HCT116 (cell line): ENCODE measurements around the gene SORCS2. TPM values are rescaled to one million over a fixed set of nuclear protein-coding genes. Genes with fewer than 3 reads are reported as not detected.

Source experiments
- ATAC-seq: fragments of 200-7000 bp; cut with Tn5 transposase; 2 replicates; pipeline ENCODE4 v1.9.1; 2020; ENCODE audit warnings: mild to moderate bottlenecking, moderate library complexity
- BruUV-seq: library from RNA; stranded (reverse); fragments of 400-500 nt; replicated peaks from 2 replicates; lab custom pipeline; 2021; lab: Mats Ljungman, UMichigan
- CTCF ChIA-PET: fragments of 300-600 bp; sonication (Branson Sonifier 250); formaldehyde crosslinking; loops from one replicate; lab custom pipeline; 2021; ENCODE audit warnings: antibody characterized with exemption; lab: Charles Lee
- POLR2A ChIA-PET: fragments of 300-600, 350-600 bp; sonication (Branson Sonifier 250); formaldehyde crosslinking; loops from one replicate; lab custom pipeline; 2021; ENCODE audit warnings: antibody characterized with exemption; lab: Charles Lee
- RAD21 ChIA-PET, 2 experiments: fragments of 300-600 bp; sonication (Branson Sonifier 250); formaldehyde crosslinking; loops; one replicate each; lab custom pipeline; 2023; ENCODE audit warnings: low total read pairs in 2 of 2; ENCODE audit not compliant: uncharacterized antibody in 2 of 2, unreplicated experiment in 2 of 2, low non-redundant PET in 1 of 2; lab: Charles Lee
- DNase-seq: peaks from one replicate; pipeline ENCODE4 v3.0.0-alpha.2; 2010; ENCODE audit warnings: low read depth, low spot score
- H2AFZ ChIP-seq: fragments of 200-600 bp; shearing (Covaris generic), sonication (generic); 2 replicates; pipeline ENCODE4 v1.6.1; 2017; ENCODE audit warnings: low read depth, mixed run types, mixed read lengths, antibody characterized with exemption, low read length; ENCODE audit not compliant: poor library complexity, severe bottlenecking
- H3K27ac ChIP-seq: 2 replicates; pipeline ENCODE4 v1.5.1; 2012; ENCODE audit warnings: low read depth, low read length
- H3K27me3 ChIP-seq: fragments of 200-600 bp; sonication (generic); 2 replicates; pipeline ENCODE4 v1.6.1; 2016; ENCODE audit warnings: mixed run types, low read length, mixed read lengths; ENCODE audit not compliant: insufficient read depth
- H3K36me3 ChIP-seq, 2 experiments: fragments of 200-500 bp in 1 of 2; fragments of 200-600 bp in 1 of 2; sonication (Bioruptor generic) in 1 of 2; sonication (generic) in 1 of 2; 2 replicates each; pipeline versions ENCODE4 v1.5.1 to v1.6.1; 2014 to 2016; ENCODE audit warnings: low read length in 2 of 2, inconsistent platforms in 1 of 2, mixed read lengths in 1 of 2, mixed run types in 1 of 2; ENCODE audit not compliant: insufficient read depth in 2 of 2, control insufficient read depth in 1 of 2
- H3K4me1 ChIP-seq, 2 experiments: fragments of 200-600 bp in 1 of 2; sonication (generic) in 1 of 2; 2 replicates each; pipeline versions ENCODE4 v1.5.1 to v1.6.1; 2012 to 2017; ENCODE audit warnings: low read length in 2 of 2, inconsistent platforms in 1 of 2, mild to moderate bottlenecking in 1 of 2, mixed read lengths in 1 of 2, mixed run types in 1 of 2, moderate library complexity in 1 of 2; ENCODE audit not compliant: insufficient read depth in 2 of 2, control insufficient read depth in 1 of 2
- H3K4me2 ChIP-seq: fragments of 200-600 bp; sonication (generic); 2 replicates; pipeline ENCODE4 v1.6.1; 2017; ENCODE audit warnings: mixed run types, low read length, mixed read lengths
- H3K4me3 ChIP-seq, 2 experiments: fragments of 200-600 bp in 1 of 2; sonication (generic) in 1 of 2; replicated peaks in 1 of 2; 2 replicates each; pipeline ENCODE4 v1.5.1; 2011 to 2016; ENCODE audit warnings: low read length in 2 of 2, control low read depth in 1 of 2, low read depth in 1 of 2, mild to moderate bottlenecking in 1 of 2, mixed read lengths in 1 of 2, mixed run types in 1 of 2
- H3K79me2 ChIP-seq: fragments of 200-600 bp; sonication (generic); 2 replicates; pipeline ENCODE4 v1.6.1; 2017; ENCODE audit warnings: mild to moderate bottlenecking, mixed run types, low read length, moderate library complexity, mixed read lengths; ENCODE audit not compliant: insufficient read depth
- H3K9ac ChIP-seq: fragments of 200-600 bp; sonication (generic); 2 replicates; pipeline ENCODE4 v1.6.1; 2016; ENCODE audit warnings: low read length, mixed read lengths
- H3K9me2 ChIP-seq: fragments of 200-600 bp; sonication (generic), shearing (Covaris generic); 2 replicates; pipeline ENCODE4 v1.6.1; 2017; ENCODE audit warnings: mixed run types, mild to moderate bottlenecking, moderate library complexity; ENCODE audit not compliant: insufficient read depth
- H3K9me3 ChIP-seq, 2 experiments: fragments of 200-500 bp in 1 of 2; fragments of 200-600 bp in 1 of 2; sonication (Bioruptor generic) in 1 of 2; sonication (generic) in 1 of 2; 2 replicates each; pipeline ENCODE4 v1.6.1; 2014 to 2017; ENCODE audit warnings: low read length in 2 of 2, mixed read lengths in 2 of 2, inconsistent platforms in 1 of 2, low read depth in 1 of 2, mild to moderate bottlenecking in 1 of 2, mixed run types in 1 of 2, moderate library complexity in 1 of 2; ENCODE audit not compliant: control insufficient read depth in 1 of 2, insufficient read depth in 1 of 2
- H4K20me1 ChIP-seq: fragments of 200-600 bp; sonication (generic), shearing (Covaris generic); 2 replicates; pipeline ENCODE4 v1.6.1; 2017; ENCODE audit warnings: mixed run types, mild to moderate bottlenecking, moderate library complexity; ENCODE audit not compliant: insufficient read depth
- CBX3 ChIP-seq: IDR thresholded peaks from 2 replicates; pipeline ENCODE4 v1.6.1; 2012; ENCODE audit warnings: low read depth
- EGR1 ChIP-seq: IDR thresholded peaks from 2 replicates; pipeline ENCODE4 v1.6.1; 2012; ENCODE audit warnings: low read depth
- EZH2phosphoT487 ChIP-seq: fragments of 200-600 bp; IDR thresholded peaks from 2 replicates; pipeline ENCODE4 v1.6.1; 2018; ENCODE audit warnings: antibody characterized with exemption, borderline replicate concordance
- POLR2A ChIP-seq: IDR thresholded peaks from 2 replicates; pipeline ENCODE4 v1.7.0; 2011; ENCODE audit warnings: borderline replicate concordance; ENCODE audit not compliant: insufficient read depth, insufficient read length; ENCODE audit errors: extremely low read depth
- POLR2AphosphoS5 ChIP-seq: IDR thresholded peaks from 2 replicates; pipeline ENCODE4 v1.6.1; 2011; ENCODE audit warnings: mild to moderate bottlenecking, low read depth, low read length, moderate library complexity
- SIN3A ChIP-seq: IDR thresholded peaks from 2 replicates; pipeline ENCODE4 v1.6.1; 2012; ENCODE audit warnings: low read depth
- SP1 ChIP-seq: IDR thresholded peaks from 2 replicates; pipeline ENCODE4 v1.6.1; 2012; ENCODE audit warnings: low read depth
- SRF ChIP-seq: IDR thresholded peaks from 2 replicates; pipeline ENCODE4 v1.6.1; 2012; ENCODE audit warnings: low read depth
- TCF7L2 ChIP-seq: IDR thresholded peaks from 2 replicates; pipeline ENCODE4 v1.7.0; 2011; ENCODE audit warnings: borderline replicate concordance, inconsistent platforms; ENCODE audit not compliant: insufficient read depth, insufficient read length; ENCODE audit errors: extremely low read depth
- YY1 ChIP-seq: IDR thresholded peaks from 2 replicates; pipeline ENCODE4 v1.6.1; 2011; ENCODE audit warnings: low read length, low read depth, moderate library complexity, mild to moderate bottlenecking; ENCODE audit not compliant: insufficient replicate concordance; ENCODE audit errors: extremely low read depth
- intact Hi-C: fragments of 100-400 bp; cut with micrococcal nuclease; formaldehyde crosslinking; loops from 2 replicates; pipeline ENCODE4 v1.10.0; 2022
- total RNA-seq: library from RNA; stranded (reverse); gene quantifications from one replicate; pipeline ENCODE4 v1.2.1, GENCODE V29; 2021; ENCODE audit not compliant: unreplicated experiment
- TF ChIP-seq, protein P1 (sequence below): IDR thresholded peaks from 2 replicates; pipeline ENCODE4 v1.6.1; 2012

SORCS2 gene
- total RNA-seq, 1 experiment from 2014 or later, result 0.37 TPM

DNA sequence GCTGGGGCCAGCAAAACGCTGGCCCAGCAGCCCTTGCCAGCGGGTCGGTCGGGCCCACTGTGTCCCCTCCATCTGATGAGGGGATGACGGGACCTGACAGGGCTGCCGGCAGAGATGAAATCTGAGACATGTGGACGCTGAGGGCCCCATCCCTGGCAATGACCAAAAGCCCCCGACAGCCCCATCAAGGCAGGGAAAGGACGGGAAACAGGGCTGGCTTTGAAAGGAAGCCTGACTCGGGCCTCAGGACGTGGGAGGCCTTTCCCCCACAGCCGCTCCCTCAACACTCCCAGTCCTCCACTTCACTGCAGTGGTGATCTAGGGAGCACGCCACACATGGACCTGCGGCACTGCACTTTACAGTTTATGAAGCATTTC is 544.9 kb downstream of the SORCS2 start:
- ChIA-PET CTCF (no interaction called here), POLR2A (no interaction called here), RAD21 (no interaction called here)
- H4K20me1 ChIP-seq, result no peaks in the 10 kb centered on the region
- BruUV-seq, result no TSS peak
- no peak for TF ChIP-seq EGR1
- no peak for TF ChIP-seq SIN3A
- no peak for TF ChIP-seq SP1
- no peak for TF ChIP-seq CBX3
- TF ChIP-seq EZH2phosphoT487, result no peak
- TF ChIP-seq, protein P1, sequence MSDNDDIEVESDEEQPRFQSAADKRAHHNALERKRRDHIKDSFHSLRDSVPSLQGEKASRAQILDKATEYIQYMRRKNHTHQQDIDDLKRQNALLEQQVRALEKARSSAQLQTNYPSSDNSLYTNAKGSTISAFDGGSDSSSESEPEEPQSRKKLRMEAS, result no peak
- TF ChIP-seq SRF, result no peak
- TF ChIP-seq YY1, result no peak
- no peak for TF ChIP-seq POLR2A
- DNase-seq (no peak), ATAC-seq (no peak)
- no peak overlapping the region for H3K9ac ChIP-seq
- H3K4me2 ChIP-seq, result no peak overlapping the region
- H3K4me3 ChIP-seq, result no peak overlapping the region
- no peak overlapping the region for H3K27ac ChIP-seq
- no peaks in the 10 kb centered on the region for H3K27me3 ChIP-seq
- H3K36me3 ChIP-seq, result no peaks in the 10 kb centered on the region
- intact Hi-C loops, result no loop called here
- no peaks in the 10 kb centered on the region for H3K9me2 ChIP-seq
- no peaks in the 10 kb centered on the region for H3K9me3 ChIP-seq
- H2AFZ ChIP-seq, result no peak overlapping the region
- no peaks in the 10 kb centered on the region for H3K79me2 ChIP-seq
- H3K4me1 ChIP-seq, result no peaks in the 10 kb centered on the region

DNA sequence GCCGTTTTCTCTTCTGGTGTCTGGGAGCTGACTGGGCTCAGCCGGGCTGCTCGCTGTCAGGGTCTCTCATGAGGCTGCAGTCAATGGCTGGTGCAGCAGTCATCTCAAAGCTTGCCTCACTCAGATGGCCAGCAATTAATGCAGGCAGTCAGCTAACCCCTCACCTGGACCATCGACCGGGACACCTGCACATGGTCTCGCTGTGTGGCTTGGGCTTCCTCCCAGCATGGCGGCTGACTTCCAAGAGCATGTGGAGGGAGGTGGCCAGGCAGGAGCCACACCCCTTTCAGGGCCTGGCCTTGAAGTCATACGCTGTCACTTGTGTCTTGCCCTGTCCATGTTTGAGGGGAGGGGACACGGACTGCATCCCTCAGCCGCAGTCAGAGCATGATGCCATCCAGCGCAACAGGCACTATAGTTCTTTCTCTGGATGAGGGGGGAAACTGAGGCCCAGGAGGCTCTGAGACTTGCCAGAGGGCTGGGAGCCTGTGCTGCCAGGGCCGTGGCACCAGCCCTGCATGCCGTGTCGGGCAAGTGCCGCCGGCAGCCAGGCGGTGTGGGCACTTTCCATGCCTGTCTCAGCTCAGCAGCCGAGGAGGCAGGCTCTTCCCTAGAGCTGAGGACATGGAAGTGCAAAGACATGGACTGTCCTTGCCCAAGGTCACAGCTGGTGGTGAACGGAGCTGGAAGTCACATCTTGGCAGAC is 545.6 kb downstream of the SORCS2 start:
- no TSS peak for BruUV-seq
- H2AFZ ChIP-seq, result no peak overlapping the region
- H3K36me3 ChIP-seq, result no peaks in the 10 kb centered on the region
- no peaks in the 10 kb centered on the region for H4K20me1 ChIP-seq
- no peak for ATAC-seq
- no peak overlapping the region for H3K4me2 ChIP-seq
- no peak overlapping the region for H3K9ac ChIP-seq
- TF ChIP-seq TCF7L2 (no peak), POLR2A (no peak), POLR2AphosphoS5 (no peak), SRF (no peak), SP1 (no peak)
- TF ChIP-seq, all 23 proteins: peak for 0
- Histone ChIP-seq H3K9me3 (no peaks in the 10 kb centered on the region), H3K9me2 (no peaks in the 10 kb centered on the region), H3K79me2 (no peaks in the 10 kb centered on the region), H3K27ac (no peak overlapping the region), H3K4me3 (no peak overlapping the region), H3K4me1 (no peaks in the 10 kb centered on the region), H3K27me3 (no peaks in the 10 kb centered on the region)
- ChIA-PET POLR2A (no interaction called here), RAD21 (no interaction called here), CTCF (no interaction called here)
- intact Hi-C loops, result no loop called here
- DNase-seq, result no peak
